Panc1 (cell line): ENCODE measurements around the gene FNBP1L.

Experiments used
- POLR2AphosphoS5 ChIP-seq: IDR thresholded peaks from 2 replicates; pipeline ENCODE4 v1.6.1; 2012; ENCODE audit warnings: mild to moderate bottlenecking, low read depth, low read length, moderate library complexity
- SIN3A ChIP-seq: IDR thresholded peaks from 2 replicates; pipeline ENCODE4 v1.6.1; 2012; ENCODE audit warnings: low read depth, mild to moderate bottlenecking, low read length, moderate library complexity, borderline replicate concordance; ENCODE audit not compliant: insufficient read depth
- TCF7L2 ChIP-seq: IDR thresholded peaks from 2 replicates; pipeline ENCODE4 v1.6.1; 2011; ENCODE audit warnings: mild to moderate bottlenecking, low read depth, low read length, inconsistent platforms
- TF ChIP-seq, protein P1 (sequence below): fragments of 450-650 bp; IDR thresholded peaks from 2 replicates; pipeline ENCODE4 v1.5.1; 2017; ENCODE audit warnings: mild to moderate bottlenecking
- TF ChIP-seq, protein P2 (sequence below), 2 experiments: IDR thresholded peaks; 2 replicates each; pipeline ENCODE4 v1.6.1; 2011 to 2012; ENCODE audit warnings: low read depth in 2 of 2, control low read depth in 1 of 2, low read length in 1 of 2, mild to moderate bottlenecking in 1 of 2, moderate library complexity in 1 of 2; ENCODE audit not compliant: insufficient read depth in 1 of 2

GRCh38 chr1:93533677-93534076 is 85.8 kb downstream of the FNBP1L start:
- TF ChIP-seq, protein P1, sequence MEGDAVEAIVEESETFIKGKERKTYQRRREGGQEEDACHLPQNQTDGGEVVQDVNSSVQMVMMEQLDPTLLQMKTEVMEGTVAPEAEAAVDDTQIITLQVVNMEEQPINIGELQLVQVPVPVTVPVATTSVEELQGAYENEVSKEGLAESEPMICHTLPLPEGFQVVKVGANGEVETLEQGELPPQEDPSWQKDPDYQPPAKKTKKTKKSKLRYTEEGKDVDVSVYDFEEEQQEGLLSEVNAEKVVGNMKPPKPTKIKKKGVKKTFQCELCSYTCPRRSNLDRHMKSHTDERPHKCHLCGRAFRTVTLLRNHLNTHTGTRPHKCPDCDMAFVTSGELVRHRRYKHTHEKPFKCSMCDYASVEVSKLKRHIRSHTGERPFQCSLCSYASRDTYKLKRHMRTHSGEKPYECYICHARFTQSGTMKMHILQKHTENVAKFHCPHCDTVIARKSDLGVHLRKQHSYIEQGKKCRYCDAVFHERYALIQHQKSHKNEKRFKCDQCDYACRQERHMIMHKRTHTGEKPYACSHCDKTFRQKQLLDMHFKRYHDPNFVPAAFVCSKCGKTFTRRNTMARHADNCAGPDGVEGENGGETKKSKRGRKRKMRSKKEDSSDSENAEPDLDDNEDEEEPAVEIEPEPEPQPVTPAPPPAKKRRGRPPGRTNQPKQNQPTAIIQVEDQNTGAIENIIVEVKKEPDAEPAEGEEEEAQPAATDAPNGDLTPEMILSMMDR: no peak
- TF ChIP-seq POLR2AphosphoS5 (no peak), TCF7L2 (no peak), SIN3A (no peak)
- TF ChIP-seq, protein P2, sequence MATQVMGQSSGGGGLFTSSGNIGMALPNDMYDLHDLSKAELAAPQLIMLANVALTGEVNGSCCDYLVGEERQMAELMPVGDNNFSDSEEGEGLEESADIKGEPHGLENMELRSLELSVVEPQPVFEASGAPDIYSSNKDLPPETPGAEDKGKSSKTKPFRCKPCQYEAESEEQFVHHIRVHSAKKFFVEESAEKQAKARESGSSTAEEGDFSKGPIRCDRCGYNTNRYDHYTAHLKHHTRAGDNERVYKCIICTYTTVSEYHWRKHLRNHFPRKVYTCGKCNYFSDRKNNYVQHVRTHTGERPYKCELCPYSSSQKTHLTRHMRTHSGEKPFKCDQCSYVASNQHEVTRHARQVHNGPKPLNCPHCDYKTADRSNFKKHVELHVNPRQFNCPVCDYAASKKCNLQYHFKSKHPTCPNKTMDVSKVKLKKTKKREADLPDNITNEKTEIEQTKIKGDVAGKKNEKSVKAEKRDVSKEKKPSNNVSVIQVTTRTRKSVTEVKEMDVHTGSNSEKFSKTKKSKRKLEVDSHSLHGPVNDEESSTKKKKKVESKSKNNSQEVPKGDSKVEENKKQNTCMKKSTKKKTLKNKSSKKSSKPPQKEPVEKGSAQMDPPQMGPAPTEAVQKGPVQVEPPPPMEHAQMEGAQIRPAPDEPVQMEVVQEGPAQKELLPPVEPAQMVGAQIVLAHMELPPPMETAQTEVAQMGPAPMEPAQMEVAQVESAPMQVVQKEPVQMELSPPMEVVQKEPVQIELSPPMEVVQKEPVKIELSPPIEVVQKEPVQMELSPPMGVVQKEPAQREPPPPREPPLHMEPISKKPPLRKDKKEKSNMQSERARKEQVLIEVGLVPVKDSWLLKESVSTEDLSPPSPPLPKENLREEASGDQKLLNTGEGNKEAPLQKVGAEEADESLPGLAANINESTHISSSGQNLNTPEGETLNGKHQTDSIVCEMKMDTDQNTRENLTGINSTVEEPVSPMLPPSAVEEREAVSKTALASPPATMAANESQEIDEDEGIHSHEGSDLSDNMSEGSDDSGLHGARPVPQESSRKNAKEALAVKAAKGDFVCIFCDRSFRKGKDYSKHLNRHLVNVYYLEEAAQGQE (IDR thresholded peaks at IDR 0.05; ENCODE audit: insufficient read depth in 1 of 2, low read depth in 2 of 2, low read length in 1 of 2): no peak
